Lower leg skin (tissue), 3 donors: Measurements from ENCODE around the gene PRLH.

Source experiments
- POLR2A ChIP-seq, 2 donors: fragments of 450-650 bp; IDR thresholded peaks; one replicate each; pipeline ENCODE4 v1.6.1; 2016 to 2017; ENCODE audit warnings: antibody characterized with exemption in 2 of 2, mild to moderate bottlenecking in 1 of 2, moderate library complexity in 1 of 2
- TF ChIP-seq, protein P1 (sequence below), 3 donors: fragments of 450-650 bp; IDR thresholded peaks; one replicate each; pipeline ENCODE4 v1.5.1; 2016; ENCODE audit warnings: antibody characterized with exemption in 3 of 3, mild to moderate bottlenecking in 3 of 3, moderate library complexity in 2 of 3

DNA sequence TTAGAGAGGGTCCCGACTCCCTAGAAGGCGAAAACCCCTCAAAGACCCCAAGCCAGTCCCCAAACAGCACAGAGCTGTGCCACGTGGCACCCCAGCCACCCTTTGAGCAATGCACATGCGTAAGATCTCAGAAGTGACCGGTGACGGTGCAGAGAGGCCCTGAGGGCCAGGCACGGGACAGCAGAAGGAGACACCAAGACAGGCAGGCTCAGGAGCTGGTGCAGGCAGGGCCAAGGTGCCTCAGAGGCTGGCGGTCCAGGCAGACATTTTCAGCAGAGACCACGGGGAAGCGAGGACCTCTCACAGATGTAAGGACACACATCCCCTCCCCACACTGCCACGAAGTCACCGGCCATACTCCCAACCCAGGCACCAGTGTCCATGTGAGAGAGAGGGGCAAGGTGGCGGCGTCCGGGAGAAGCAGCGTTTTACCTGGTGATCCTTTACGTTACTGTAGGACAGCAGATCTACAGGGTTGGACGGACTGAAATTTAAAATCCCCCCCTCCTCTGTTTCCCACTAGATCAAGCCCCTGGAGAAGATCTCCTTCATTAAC, 26.1 kb downstream of the PRLH start:
- TF ChIP-seq, protein P1, sequence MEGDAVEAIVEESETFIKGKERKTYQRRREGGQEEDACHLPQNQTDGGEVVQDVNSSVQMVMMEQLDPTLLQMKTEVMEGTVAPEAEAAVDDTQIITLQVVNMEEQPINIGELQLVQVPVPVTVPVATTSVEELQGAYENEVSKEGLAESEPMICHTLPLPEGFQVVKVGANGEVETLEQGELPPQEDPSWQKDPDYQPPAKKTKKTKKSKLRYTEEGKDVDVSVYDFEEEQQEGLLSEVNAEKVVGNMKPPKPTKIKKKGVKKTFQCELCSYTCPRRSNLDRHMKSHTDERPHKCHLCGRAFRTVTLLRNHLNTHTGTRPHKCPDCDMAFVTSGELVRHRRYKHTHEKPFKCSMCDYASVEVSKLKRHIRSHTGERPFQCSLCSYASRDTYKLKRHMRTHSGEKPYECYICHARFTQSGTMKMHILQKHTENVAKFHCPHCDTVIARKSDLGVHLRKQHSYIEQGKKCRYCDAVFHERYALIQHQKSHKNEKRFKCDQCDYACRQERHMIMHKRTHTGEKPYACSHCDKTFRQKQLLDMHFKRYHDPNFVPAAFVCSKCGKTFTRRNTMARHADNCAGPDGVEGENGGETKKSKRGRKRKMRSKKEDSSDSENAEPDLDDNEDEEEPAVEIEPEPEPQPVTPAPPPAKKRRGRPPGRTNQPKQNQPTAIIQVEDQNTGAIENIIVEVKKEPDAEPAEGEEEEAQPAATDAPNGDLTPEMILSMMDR (IDR thresholded peaks at IDR 0.05): no peak
- no peak for TF ChIP-seq POLR2A (IDR thresholded peaks at IDR 0.05)
